Activated T-cell treated with anti-CD3 and anti-CD28 coated beads, Interleukin-2, amount 50 U/mL, for 72 hours (primary cell): ENCODE results near the gene NOS1AP. TPM values are rescaled to one million over a fixed set of nuclear protein-coding genes. Genes with fewer than 3 reads are reported as not detected.
"Not testable (repeated sequence)": the region's sequence is repeated elsewhere in the genome, so short reads cannot be mapped to it uniquely, and the experiment has no call there.

Experiments
- ATAC-seq, 2 donors: fragments of 150-1000 bp; cut with Tn5 transposase; replicated peaks in 1 of 2; 2 replicates each; pipeline ENCODE4 v1.10.0; 2021; ENCODE audit warnings: moderate library complexity in 2 of 2, mild to moderate bottlenecking in 1 of 2
- DNase-seq, 2 donors: peaks; one replicate each; pipeline ENCODE4 v3.0.0; 2021 to 2022; ENCODE audit warnings: mixed read lengths in 1 of 2
- H3K27ac Mint-ChIP-seq: one replicate; pipeline ENCODE4 v1.8.0; 2022; ENCODE audit warnings: mild to moderate bottlenecking, moderate library complexity, mixed read lengths
- H3K27me3 Mint-ChIP-seq: one replicate; pipeline ENCODE4 v1.8.0; 2022; ENCODE audit warnings: low read depth, mixed read lengths
- H3K36me3 Mint-ChIP-seq, 2 donors: one replicate each; pipeline ENCODE4 v1.8.0; 2022; ENCODE audit warnings: mixed read lengths in 2 of 2, mild to moderate bottlenecking in 1 of 2; ENCODE audit not compliant: insufficient read depth in 2 of 2
- H3K4me1 Mint-ChIP-seq: one replicate; pipeline ENCODE4 v1.8.0; 2022; ENCODE audit warnings: low read depth, mixed read lengths
- H3K4me3 Mint-ChIP-seq, 2 donors: one replicate each; pipeline ENCODE4 v1.8.0; 2022; ENCODE audit warnings: mild to moderate bottlenecking in 2 of 2, mixed read lengths in 2 of 2, moderate library complexity in 2 of 2
- H3K9me3 Mint-ChIP-seq, 2 donors: one replicate each; pipeline ENCODE4 v1.8.0; 2022; ENCODE audit warnings: mixed read lengths in 2 of 2
- total RNA-seq, 2 donors: library from RNA; stranded (reverse); gene quantifications; one replicate each; pipeline ENCODE4 v1.2.3, GENCODE V29; 2022

NOS1AP gene
- total RNA-seq, 2 donors from 2014 or later, result 0.21 to 0.26 TPM

- ATAC-seq, DNase-seq, H3K4me3 Mint-ChIP-seq, H3K9me3 Mint-ChIP-seq, H3K36me3 Mint-ChIP-seq, H3K27ac Mint-ChIP-seq, H3K4me1 Mint-ChIP-seq: not testable (repeated sequence)
- peaks cover 63% of the 10 kb centered on the region for H3K27me3 Mint-ChIP-seq
Measured at GRCh38 chr1:162066836-162067235, 2.7 kb upstream of the NOS1AP start.

- no peaks in the 10 kb centered on the region for H3K36me3 Mint-ChIP-seq
- ATAC-seq (no peak), DNase-seq (no peak)
- peaks cover 5% of the 10 kb centered on the region for H3K4me1 Mint-ChIP-seq
- no peak overlapping the region for H3K27ac Mint-ChIP-seq
- peaks cover 63% of the 10 kb centered on the region for H3K27me3 Mint-ChIP-seq
- no peaks in the 10 kb centered on the region for H3K9me3 Mint-ChIP-seq
- no peak overlapping the region for H3K4me3 Mint-ChIP-seq
Measured at GRCh38 chr1:162067466-162067865, 2.0 kb upstream of the NOS1AP start.

GRCh38 chr1:162068301-162068700, 1.2 kb upstream of the NOS1AP start:
- no peaks in the 10 kb centered on the region for H3K9me3 Mint-ChIP-seq
- no peak overlapping the region for H3K4me3 Mint-ChIP-seq
- H3K27me3 Mint-ChIP-seq, result peaks cover 59% of the 10 kb centered on the region
- H3K4me1 Mint-ChIP-seq, result peaks cover 5% of the 10 kb centered on the region
- H3K36me3 Mint-ChIP-seq, result no peaks in the 10 kb centered on the region
- ATAC-seq (no peak), DNase-seq (no peak)
- no peak overlapping the region for H3K27ac Mint-ChIP-seq

GRCh38 chr1:162070094-162070748, 730 bp downstream of the NOS1AP start:
- no peaks in the 10 kb centered on the region for H3K36me3 Mint-ChIP-seq
- ATAC-seq (peak; percentile 0 to 1), DNase-seq (peak in 1 of 2 donors; percentile 19)
- H3K27ac Mint-ChIP-seq, result no peak overlapping the region
- peak overlapping the region; percentile 87 to 88 for H3K4me3 Mint-ChIP-seq
- peaks cover 8% of the 10 kb centered on the region for H3K4me1 Mint-ChIP-seq
- no peaks in the 10 kb centered on the region for H3K9me3 Mint-ChIP-seq
- peaks cover 52% of the 10 kb centered on the region for H3K27me3 Mint-ChIP-seq

GRCh38 chr1:162070825-162071224, 1.3 kb downstream of the NOS1AP start:
- peaks cover 10% of the 10 kb centered on the region for H3K4me1 Mint-ChIP-seq
- no peak for DNase-seq
- no peaks in the 10 kb centered on the region for H3K36me3 Mint-ChIP-seq
- ATAC-seq, result no peak
- no peaks in the 10 kb centered on the region for H3K9me3 Mint-ChIP-seq
- no peak overlapping the region for H3K27ac Mint-ChIP-seq
- H3K4me3 Mint-ChIP-seq, result peak overlapping the region; percentile 87 to 88
- peaks cover 55% of the 10 kb centered on the region for H3K27me3 Mint-ChIP-seq

- ATAC-seq (no peak), DNase-seq (no peak)
- Mint-ChIP-seq H3K4me1 (peaks cover 10% of the 10 kb centered on the region), H3K27ac (no peak overlapping the region), H3K9me3 (no peaks in the 10 kb centered on the region), H3K4me3 (no peak overlapping the region), H3K36me3 (no peaks in the 10 kb centered on the region), H3K27me3 (peaks cover 61% of the 10 kb centered on the region)
Measured at GRCh38 chr1:162072740-162073139, 3.2 kb downstream of the NOS1AP start.

GRCh38 chr1:162074276-162075005, 5.0 kb downstream of the NOS1AP start:
- Mint-ChIP-seq H3K27me3 (peaks cover 64% of the 10 kb centered on the region), H3K4me1 (peaks cover 10% of the 10 kb centered on the region), H3K36me3 (no peaks in the 10 kb centered on the region), H3K4me3 (no peak overlapping the region), H3K27ac (no peak overlapping the region), H3K9me3 (no peaks in the 10 kb centered on the region)
- ATAC-seq (no peak), DNase-seq (no peak)

GRCh38 chr1:162075862-162076261, 6.4 kb downstream of the NOS1AP start:
- Mint-ChIP-seq H3K4me3 (no peak overlapping the region), H3K27me3 (peaks cover 61% of the 10 kb centered on the region), H3K36me3 (no peaks in the 10 kb centered on the region), H3K4me1 (peaks cover 5% of the 10 kb centered on the region), H3K27ac (no peak overlapping the region), H3K9me3 (no peaks in the 10 kb centered on the region)
- no peak for DNase-seq
- no peak for ATAC-seq

- Mint-ChIP-seq H3K9me3 (no peaks in the 10 kb centered on the region), H3K27me3 (peaks cover 42% of the 10 kb centered on the region), H3K4me3 (no peak overlapping the region), H3K36me3 (no peaks in the 10 kb centered on the region), H3K27ac (no peak overlapping the region), H3K4me1 (peaks cover 5% of the 10 kb centered on the region)
- no peak for DNase-seq
- ATAC-seq, result no peak
Measured at GRCh38 chr1:162077648-162078299, 8.3 kb downstream of the NOS1AP start.

GRCh38 chr1:162079030-162079429, 9.5 kb downstream of the NOS1AP start:
- Mint-ChIP-seq H3K27ac (no peak overlapping the region), H3K36me3 (peaks cover 2% of the 10 kb centered on the region in 2 donors), H3K4me3 (no peak overlapping the region), H3K9me3 (no peaks in the 10 kb centered on the region), H3K27me3 (peaks cover 41% of the 10 kb centered on the region), H3K4me1 (peaks cover 5% of the 10 kb centered on the region)
- ATAC-seq, result no peak
- DNase-seq, result no peak

GRCh38 chr1:162080472-162081015, 11.1 kb downstream of the NOS1AP start:
- Mint-ChIP-seq H3K4me3 (no peak overlapping the region), H3K27ac (no peak overlapping the region), H3K4me1 (no peaks in the 10 kb centered on the region), H3K36me3 (peaks cover 3% of the 10 kb centered on the region in 2 donors), H3K27me3 (peaks cover 33% of the 10 kb centered on the region), H3K9me3 (no peaks in the 10 kb centered on the region)
- DNase-seq (no peak), ATAC-seq (no peak)

- Mint-ChIP-seq H3K4me1 (no peaks in the 10 kb centered on the region), H3K9me3 (no peaks in the 10 kb centered on the region), H3K27me3 (peaks cover 25% of the 10 kb centered on the region), H3K36me3 (peaks cover 3% of the 10 kb centered on the region in 2 donors), H3K27ac (no peak overlapping the region), H3K4me3 (no peak overlapping the region)
- ATAC-seq, result no peak
- DNase-seq, result no peak
Measured at GRCh38 chr1:162081316-162081715, 11.8 kb downstream of the NOS1AP start.

GRCh38 chr1:162082080-162082479, 12.6 kb downstream of the NOS1AP start:
- not testable (repeated sequence) for H3K4me3 Mint-ChIP-seq, ATAC-seq, H3K4me1 Mint-ChIP-seq, H3K36me3 Mint-ChIP-seq, H3K27ac Mint-ChIP-seq, H3K9me3 Mint-ChIP-seq, DNase-seq
- H3K27me3 Mint-ChIP-seq, result peaks cover 23% of the 10 kb centered on the region
